SH-SY5Y (cell line): ENCODE results near the gene CHST13.

ENCODE experiments used
- GATA2 ChIP-seq: IDR thresholded peaks from 2 replicates; pipeline ENCODE4 v1.6.1; 2011; ENCODE audit warnings: mild to moderate bottlenecking, low read depth, low read length
- GATA3 ChIP-seq: IDR thresholded peaks from 2 replicates; pipeline ENCODE4 v1.6.1; 2011; ENCODE audit warnings: low read depth, mild to moderate bottlenecking, low read length, moderate library complexity

DNA sequence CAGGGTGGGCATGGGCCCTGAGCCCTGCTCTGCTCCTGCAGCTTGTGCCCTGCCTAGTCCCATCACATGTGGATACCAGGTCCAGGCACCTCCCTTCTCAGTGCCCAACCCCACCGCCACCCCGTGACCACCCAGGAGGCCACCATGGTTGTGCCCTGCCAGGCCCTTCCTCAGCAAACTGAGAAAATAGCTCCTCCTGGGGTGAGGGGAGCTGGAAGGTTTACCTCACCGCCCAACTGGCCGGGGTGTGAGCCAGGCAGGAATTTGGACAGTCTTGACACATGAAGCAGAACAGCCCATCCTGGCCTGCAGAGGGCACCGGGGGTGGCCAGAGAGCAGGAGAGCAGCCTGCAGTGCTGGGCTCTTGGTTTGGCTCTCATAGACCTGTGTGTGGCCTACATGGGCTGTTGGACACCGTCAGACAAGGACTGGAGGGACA lies 46.2 kb downstream of the CHST13 start:
- TF ChIP-seq GATA3, result no peak
- TF ChIP-seq GATA2, result no peak
